Left ventricle myocardium inferior (tissue), 1 donor: ENCODE results near the gene MOK. TPM values are rescaled to one million over a fixed set of nuclear protein-coding genes. Genes with fewer than 3 reads are reported as not detected.

Experiments used
- DNase-seq: peaks from one replicate; pipeline ENCODE4 v3.0.0-alpha.2; 2020
- H3K27ac ChIP-seq: fragments of 200-600 bp; replicated peaks from 2 replicates; pipeline ENCODE4 v1.8.0; 2021
- H3K27me3 ChIP-seq: fragments of 200-600 bp; 2 replicates; pipeline ENCODE4 v1.8.0; 2021; ENCODE audit warnings: low read depth
- H3K36me3 ChIP-seq: fragments of 200-600 bp; 2 replicates; pipeline ENCODE4 v1.8.0; 2021
- H3K4me1 ChIP-seq: fragments of 200-600 bp; 2 replicates; pipeline ENCODE4 v1.8.0; 2021
- H3K4me3 ChIP-seq: fragments of 200-600 bp; 2 replicates; pipeline ENCODE4 v1.8.0; 2021; ENCODE audit warnings: mild to moderate bottlenecking, moderate library complexity
- H3K9me3 ChIP-seq: fragments of 200-600 bp; replicated peaks from 2 replicates; pipeline ENCODE4 v1.8.0; 2021
- intact Hi-C: fragments of 100-400 bp; cut with micrococcal nuclease; formaldehyde crosslinking; loops from one replicate; pipeline ENCODE4 v1.11.0; 2022
- total RNA-seq: library from RNA; stranded (reverse); fragmentation: NEBNext Ultra II Directional; extraction: Animal tissue kit (Norgen Biotek cat#: 25700); gene quantifications from one replicate; pipeline ENCODE4 v1.2.1, GENCODE V29; 2021
- TF ChIP-seq, protein P1 (sequence below): fragments of 200-600 bp; IDR thresholded peaks from 2 replicates; pipeline ENCODE4 v1.8.0; 2021; ENCODE audit warnings: antibody characterized with exemption, mild to moderate bottlenecking, borderline replicate concordance
- donor health status: DM: no; HTN: yes; CAD: no; lungs with severe emphysema.

MOK gene
- total RNA-seq, 1 donor from 2014 or later = 12.2 TPM

DNA sequence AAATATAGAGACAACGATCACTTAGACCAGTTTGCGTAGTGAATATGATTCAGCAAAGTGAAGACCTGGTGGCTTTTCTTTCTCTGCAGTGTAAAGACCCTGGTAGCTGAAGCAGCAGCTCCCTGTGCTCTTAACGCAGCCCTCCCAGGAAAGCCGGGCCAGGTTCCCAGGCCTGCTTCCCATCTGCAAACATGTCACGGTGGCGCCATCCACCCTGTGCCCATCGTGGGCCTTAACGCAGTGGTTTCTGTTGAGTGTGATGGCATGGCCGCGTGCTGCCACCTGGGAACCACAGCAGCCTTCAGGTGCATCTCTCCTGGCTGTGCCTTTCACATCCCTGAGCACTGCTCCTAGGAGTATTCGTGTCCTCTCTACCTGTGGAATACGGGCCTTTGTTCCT, 93.7 kb downstream of the MOK start:
- Histone ChIP-seq H3K27me3 (no peaks in the 10 kb centered on the region), H3K36me3 (peaks cover 46% of the 10 kb centered on the region), H3K4me3 (no peak overlapping the region), H3K9me3 (no peaks in the 10 kb centered on the region), H3K27ac (no peak overlapping the region), H3K4me1 (peaks cover 36% of the 10 kb centered on the region)
- TF ChIP-seq, protein P1, sequence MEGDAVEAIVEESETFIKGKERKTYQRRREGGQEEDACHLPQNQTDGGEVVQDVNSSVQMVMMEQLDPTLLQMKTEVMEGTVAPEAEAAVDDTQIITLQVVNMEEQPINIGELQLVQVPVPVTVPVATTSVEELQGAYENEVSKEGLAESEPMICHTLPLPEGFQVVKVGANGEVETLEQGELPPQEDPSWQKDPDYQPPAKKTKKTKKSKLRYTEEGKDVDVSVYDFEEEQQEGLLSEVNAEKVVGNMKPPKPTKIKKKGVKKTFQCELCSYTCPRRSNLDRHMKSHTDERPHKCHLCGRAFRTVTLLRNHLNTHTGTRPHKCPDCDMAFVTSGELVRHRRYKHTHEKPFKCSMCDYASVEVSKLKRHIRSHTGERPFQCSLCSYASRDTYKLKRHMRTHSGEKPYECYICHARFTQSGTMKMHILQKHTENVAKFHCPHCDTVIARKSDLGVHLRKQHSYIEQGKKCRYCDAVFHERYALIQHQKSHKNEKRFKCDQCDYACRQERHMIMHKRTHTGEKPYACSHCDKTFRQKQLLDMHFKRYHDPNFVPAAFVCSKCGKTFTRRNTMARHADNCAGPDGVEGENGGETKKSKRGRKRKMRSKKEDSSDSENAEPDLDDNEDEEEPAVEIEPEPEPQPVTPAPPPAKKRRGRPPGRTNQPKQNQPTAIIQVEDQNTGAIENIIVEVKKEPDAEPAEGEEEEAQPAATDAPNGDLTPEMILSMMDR = no peak
- no peak for DNase-seq
- intact Hi-C loops = no loop called here

DNA sequence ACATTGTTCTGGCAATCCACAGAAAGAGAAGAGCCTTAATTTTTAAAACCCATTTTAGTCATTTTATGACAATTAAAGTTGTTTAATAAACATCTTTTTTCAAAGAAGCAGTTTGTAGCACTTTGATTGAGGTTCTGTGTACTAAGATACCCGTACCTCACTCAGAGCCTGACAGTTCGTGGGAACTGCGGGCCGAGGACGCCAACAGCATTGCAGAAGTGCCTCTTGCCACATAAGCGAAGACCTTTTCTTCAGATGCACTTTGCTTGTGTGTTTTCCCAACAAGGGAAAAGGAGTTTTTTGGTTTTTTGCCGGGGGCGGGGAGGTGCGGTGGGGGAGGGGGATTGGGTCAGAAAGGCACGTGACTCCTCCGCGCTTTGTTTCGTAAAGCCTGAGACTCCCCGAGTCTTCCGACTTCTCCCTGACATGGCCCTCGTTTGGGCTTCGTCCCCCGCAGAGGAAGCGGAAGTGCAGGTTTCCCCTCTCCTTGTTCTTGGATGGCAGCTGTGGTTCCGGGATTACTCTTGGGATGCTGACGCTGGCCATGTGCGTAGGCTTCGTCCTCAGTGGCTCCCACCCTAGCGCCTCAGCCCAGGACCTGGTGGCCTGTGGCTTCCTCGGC, 94.4 kb downstream of the MOK start:
- Histone ChIP-seq H3K4me1 (peaks cover 28% of the 10 kb centered on the region), H3K9me3 (no peaks in the 10 kb centered on the region), H3K27ac (no peak overlapping the region), H3K4me3 (no peak overlapping the region), H3K27me3 (no peaks in the 10 kb centered on the region), H3K36me3 (peaks cover 48% of the 10 kb centered on the region)
- intact Hi-C loops = no loop called here
- TF ChIP-seq, protein P1 = no peak
- no peak for DNase-seq

DNA sequence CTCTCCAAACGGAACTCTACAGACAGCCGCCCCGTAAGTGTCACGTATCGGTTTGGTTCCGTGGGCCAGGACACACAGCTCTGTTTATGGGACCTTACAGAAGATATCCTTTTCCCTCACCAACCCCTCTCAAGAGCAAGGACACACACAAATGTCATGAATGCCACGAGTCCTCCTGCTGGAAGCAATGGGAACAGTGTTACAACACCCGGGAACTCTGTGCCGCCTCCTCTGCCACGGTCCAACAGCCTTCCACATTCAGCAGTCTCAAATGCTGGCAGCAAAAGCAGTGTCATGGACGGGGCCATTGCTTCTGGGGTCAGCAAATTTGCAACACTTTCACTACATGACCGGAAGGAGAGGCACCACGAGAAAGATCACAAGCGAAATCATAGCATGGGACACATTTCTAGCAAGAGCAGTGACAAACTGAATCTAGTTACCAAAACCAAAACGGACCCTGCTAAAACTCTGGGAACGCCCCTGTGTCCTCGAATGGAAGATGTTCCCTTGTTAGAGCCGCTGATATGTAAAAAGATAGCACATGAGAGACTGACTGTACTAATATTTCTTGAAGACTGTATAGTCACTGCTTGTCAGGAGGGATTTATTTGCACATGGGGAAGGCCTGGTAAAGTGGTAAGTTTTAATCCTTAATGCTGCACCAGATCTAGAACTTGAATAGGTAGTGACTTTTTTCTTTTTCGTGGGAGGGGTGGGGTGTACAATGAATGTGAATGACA, 95.6 kb downstream of the MOK start:
- TF ChIP-seq, protein P1 = peak; percentile 55
- peaks cover 59% of the 10 kb centered on the region for H3K36me3 ChIP-seq
- H3K4me3 ChIP-seq = no peak overlapping the region
- no peak for DNase-seq
- peak overlapping the region; percentile 51 for H3K27ac ChIP-seq
- H3K9me3 ChIP-seq = no peaks in the 10 kb centered on the region
- intact Hi-C loops = no loop called here
- H3K4me1 ChIP-seq = peaks cover 22% of the 10 kb centered on the region
- no peaks in the 10 kb centered on the region for H3K27me3 ChIP-seq

DNA sequence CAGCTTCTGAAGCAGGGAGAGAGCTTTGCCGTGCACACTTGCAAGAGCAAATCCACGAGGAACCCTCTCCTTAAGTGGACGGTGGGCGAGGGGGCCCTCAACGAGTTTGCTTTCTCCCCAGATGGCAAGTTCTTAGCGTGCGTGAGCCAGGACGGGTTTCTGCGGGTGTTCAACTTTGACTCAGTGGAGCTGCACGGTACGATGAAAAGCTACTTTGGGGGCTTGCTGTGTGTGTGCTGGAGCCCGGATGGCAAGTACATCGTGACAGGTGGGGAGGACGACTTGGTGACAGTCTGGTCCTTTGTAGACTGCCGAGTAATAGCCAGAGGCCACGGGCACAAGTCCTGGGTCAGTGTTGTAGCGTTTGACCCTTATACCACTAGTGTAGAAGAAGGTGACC, 96.2 kb downstream of the MOK start:
- intact Hi-C loops = no loop called here
- peaks cover 64% of the 10 kb centered on the region for H3K36me3 ChIP-seq

DNA sequence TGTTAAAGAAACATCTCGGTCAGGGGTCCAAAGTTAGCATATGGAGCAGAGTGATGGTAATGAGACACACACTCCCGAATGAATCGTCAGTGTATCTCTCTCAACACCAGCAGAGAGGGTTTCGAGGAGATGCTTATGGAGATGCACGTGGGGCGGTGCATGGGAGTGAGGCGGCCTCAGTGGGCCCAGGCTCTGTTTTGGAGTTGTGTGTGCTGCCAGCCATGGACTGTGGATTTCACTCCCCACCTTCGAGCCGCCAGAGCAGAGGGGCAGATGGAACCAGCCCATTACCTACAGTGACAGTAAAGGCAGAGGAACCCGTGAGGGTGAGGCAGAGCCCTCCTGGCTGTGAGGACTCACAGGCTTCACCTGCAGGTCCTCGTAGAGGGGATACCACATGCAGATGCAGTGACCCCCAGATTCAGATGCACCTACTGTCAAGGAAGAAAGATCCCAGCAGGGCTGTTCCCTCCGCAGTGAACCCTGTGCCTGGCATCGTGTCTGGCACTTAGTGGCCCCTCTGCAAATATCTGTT, 97.1 kb downstream of the MOK start:
- DNase-seq = no peak
- Histone ChIP-seq H3K9me3 (no peaks in the 10 kb centered on the region), H3K27ac (no peak overlapping the region), H3K27me3 (no peaks in the 10 kb centered on the region), H3K4me1 (peaks cover 28% of the 10 kb centered on the region), H3K36me3 (peaks cover 61% of the 10 kb centered on the region), H3K4me3 (no peak overlapping the region)
- intact Hi-C loops = no loop called here
- TF ChIP-seq, protein P1 = no peak

More for the DNA sequence above, 96.2 kb downstream of the MOK start:
- Histone ChIP-seq H3K9me3 (no peaks in the 10 kb centered on the region), H3K27ac (peak overlapping the region; percentile 51), H3K4me3 (no peak overlapping the region), H3K27me3 (no peaks in the 10 kb centered on the region), H3K4me1 (peaks cover 20% of the 10 kb centered on the region)
- DNase-seq = no peak
- TF ChIP-seq, protein P1 = no peak
